Right atrium auricular region (tissue), 2 donors: ENCODE results near the gene SLC25A48. TPM values are rescaled to one million over a fixed set of nuclear protein-coding genes. Genes with fewer than 3 reads are reported as not detected.

Experiments used
- DNase-seq: peaks from one replicate; pipeline ENCODE4 v3.0.0-alpha.2; 2019; ENCODE audit warnings: low spot score
- H3K27ac ChIP-seq, 2 donors: fragments of 200-600 bp; sonication (generic); 1 replicate in 1 of 2; 2 replicates in 1 of 2; pipeline ENCODE4 v1.5.1; 2016 to 2019
- H3K27me3 ChIP-seq, 2 donors: fragments of 200-600 bp; sonication (generic); one replicate each; pipeline versions ENCODE4 v1.5.1 to v1.6.0; 2017 to 2019
- H3K36me3 ChIP-seq: fragments of 200-600 bp; sonication (generic); one replicate; pipeline ENCODE4 v1.5.1; 2016
- H3K4me1 ChIP-seq, 2 donors: fragments of 200-600 bp; sonication (generic); one replicate each; pipeline versions ENCODE4 v1.5.1 to v1.6.0; 2017 to 2019
- H3K4me3 ChIP-seq, 2 donors: fragments of 200-600 bp; sonication (generic); 1 replicate in 1 of 2; 2 replicates in 1 of 2; pipeline ENCODE4 v1.5.1; 2017 to 2019; ENCODE audit warnings: mild to moderate bottlenecking in 1 of 2, moderate library complexity in 1 of 2
- H3K9me3 ChIP-seq, 2 donors: fragments of 200-600 bp; sonication (generic); one replicate each; pipeline ENCODE4 v1.5.1; 2019
- CTCF ChIP-seq, 2 donors: fragments of 200-600 bp; sonication (generic); IDR thresholded peaks; one replicate each; pipeline ENCODE4 v1.5.1; 2019; ENCODE audit warnings: antibody characterized with exemption in 2 of 2
- total RNA-seq, 2 donors: library from RNA; depleted of rRNA; stranded (reverse); fragments of >200 nt; gene quantifications; one replicate each; pipeline ENCODE4 v1.1.0, GENCODE V29; 2016

The SLC25A48 gene
- total RNA-seq, 2 donors from 2014 or later = not detected

DNA sequence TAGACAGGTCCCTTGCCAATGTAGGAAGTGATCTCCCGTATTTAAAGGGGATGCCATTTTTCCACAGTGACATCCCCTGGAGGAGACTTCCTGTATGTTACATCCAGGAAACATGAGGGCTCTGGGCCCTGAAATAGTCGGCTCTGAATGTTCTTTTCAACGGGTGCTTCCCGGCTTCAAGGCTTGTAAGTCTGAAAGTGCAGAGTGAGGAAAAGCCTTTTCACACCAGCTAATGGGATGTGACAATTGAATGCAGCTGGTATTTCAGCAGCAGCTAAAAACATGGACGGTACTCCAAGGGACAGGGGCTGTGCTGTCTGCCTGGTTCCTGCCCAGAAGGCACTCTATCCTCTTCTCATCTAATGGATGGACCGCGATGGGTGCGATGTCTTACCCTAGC lies 59.8 kb downstream of the SLC25A48 start:
- Histone ChIP-seq H3K27ac (no peak overlapping the region), H3K4me1 (peaks cover 0 to 10% of the 10 kb centered on the region in 2 donors), H3K9me3 (no peaks in the 10 kb centered on the region), H3K36me3 (no peaks in the 10 kb centered on the region), H3K4me3 (no peak overlapping the region), H3K27me3 (no peaks in the 10 kb centered on the region)
- TF ChIP-seq CTCF (IDR thresholded peaks at IDR 0.05) = no peak
- DNase-seq = peak; percentile 30

DNA sequence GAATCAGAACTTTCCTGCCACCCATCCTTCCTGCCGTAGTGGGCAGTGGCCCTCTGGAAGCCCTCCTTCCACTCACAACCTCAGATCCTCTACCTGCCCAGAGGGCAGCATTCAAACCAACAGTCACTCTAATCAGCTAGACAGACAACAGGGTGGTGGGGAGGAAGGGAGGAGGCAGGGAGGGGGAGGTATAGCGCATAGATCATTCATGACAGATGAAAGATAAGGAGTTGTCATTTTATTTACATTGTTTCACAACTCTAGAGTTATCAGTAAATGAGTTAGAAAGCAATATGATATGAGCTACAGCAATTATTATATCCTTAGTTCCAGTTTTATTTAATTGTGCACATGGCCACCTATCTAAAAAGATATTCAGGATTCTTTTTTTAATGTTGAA lies 60.3 kb downstream of the SLC25A48 start:
- peaks cover 0 to 10% of the 10 kb centered on the region in 2 donors for H3K4me1 ChIP-seq
- H3K4me3 ChIP-seq = no peak overlapping the region
- H3K27ac ChIP-seq = no peak overlapping the region
- no peaks in the 10 kb centered on the region for H3K27me3 ChIP-seq
- DNase-seq = no peak
- no peak for TF ChIP-seq CTCF (IDR thresholded peaks at IDR 0.05)
- H3K9me3 ChIP-seq = no peaks in the 10 kb centered on the region
- no peaks in the 10 kb centered on the region for H3K36me3 ChIP-seq

GRCh38 chr5:135895474-135896006 lies 61.1 kb downstream of the SLC25A48 start, which contains the start of gene IL9:
TSS of gene IL9 (minus strand) at chr5:135895841. CDS start at chr5:135895816, 25 bp downstream.
- no peak for TF ChIP-seq CTCF (IDR thresholded peaks at IDR 0.05)
- H3K9me3 ChIP-seq = no peaks in the 10 kb centered on the region
- DNase-seq = peak; percentile 56
- H3K27me3 ChIP-seq = no peaks in the 10 kb centered on the region
- H3K4me1 ChIP-seq = peaks cover 0 to 6% of the 10 kb centered on the region in 2 donors
- no peak within 1 kb of the TSS for H3K4me3 ChIP-seq
- no peaks in the 10 kb centered on the region for H3K36me3 ChIP-seq
- no peak within 1 kb of the TSS for H3K27ac ChIP-seq

GRCh38 chr5:135898651-135899050 lies 64.2 kb downstream of the SLC25A48 start:
- Histone ChIP-seq H3K27me3 (no peaks in the 10 kb centered on the region), H3K27ac (no peak overlapping the region)
- DNase-seq = no peak

GRCh38 chr5:135900276-135900675 lies 65.8 kb downstream of the SLC25A48 start:
- Histone ChIP-seq H3K27me3 (no peaks in the 10 kb centered on the region), H3K36me3 (no peaks in the 10 kb centered on the region)

More at GRCh38 chr5:135898651-135899050, 64.2 kb downstream of the SLC25A48 start:
- TF ChIP-seq CTCF (IDR thresholded peaks at IDR 0.05) = no peak
- Histone ChIP-seq H3K4me1 (no peaks in the 10 kb centered on the region), H3K36me3 (no peaks in the 10 kb centered on the region), H3K4me3 (no peak overlapping the region), H3K9me3 (no peaks in the 10 kb centered on the region)

More at GRCh38 chr5:135900276-135900675, 65.8 kb downstream of the SLC25A48 start:
- no peaks in the 10 kb centered on the region for H3K4me1 ChIP-seq
- H3K27ac ChIP-seq = no peak overlapping the region
- no peaks in the 10 kb centered on the region for H3K9me3 ChIP-seq
- DNase-seq = no peak
- TF ChIP-seq CTCF (IDR thresholded peaks at IDR 0.05) = no peak
- no peak overlapping the region for H3K4me3 ChIP-seq
